Left ventricle myocardium inferior (tissue), 1 donor: Measurements from ENCODE around the gene METTL24. TPM values are rescaled to one million over a fixed set of nuclear protein-coding genes. Genes with fewer than 3 reads are reported as not detected.
"Not testable (repeated sequence)": the region's sequence is repeated elsewhere in the genome, so short reads cannot be mapped to it uniquely, and the experiment has no call there.

Experiments
- DNase-seq: peaks from one replicate; pipeline ENCODE4 v3.0.0-alpha.2; 2020
- H3K27ac ChIP-seq: fragments of 200-600 bp; replicated peaks from 2 replicates; pipeline ENCODE4 v1.8.0; 2021
- H3K27me3 ChIP-seq: fragments of 200-600 bp; 2 replicates; pipeline ENCODE4 v1.8.0; 2021; ENCODE audit warnings: low read depth
- H3K36me3 ChIP-seq: fragments of 200-600 bp; 2 replicates; pipeline ENCODE4 v1.8.0; 2021
- H3K4me1 ChIP-seq: fragments of 200-600 bp; 2 replicates; pipeline ENCODE4 v1.8.0; 2021
- H3K4me3 ChIP-seq: fragments of 200-600 bp; 2 replicates; pipeline ENCODE4 v1.8.0; 2021; ENCODE audit warnings: mild to moderate bottlenecking, moderate library complexity
- H3K9me3 ChIP-seq: fragments of 200-600 bp; replicated peaks from 2 replicates; pipeline ENCODE4 v1.8.0; 2021
- intact Hi-C: fragments of 100-400 bp; cut with micrococcal nuclease; formaldehyde crosslinking; loops from one replicate; pipeline ENCODE4 v1.11.0; 2022
- total RNA-seq: library from RNA; stranded (reverse); fragmentation: NEBNext Ultra II Directional; extraction: Animal tissue kit (Norgen Biotek cat#: 25700); gene quantifications from one replicate; pipeline ENCODE4 v1.2.1, GENCODE V29; 2021
- TF ChIP-seq, protein P1 (sequence below): fragments of 200-600 bp; IDR thresholded peaks from 2 replicates; pipeline ENCODE4 v1.8.0; 2021; ENCODE audit warnings: antibody characterized with exemption, mild to moderate bottlenecking, borderline replicate concordance
- donor health status: DM: no; HTN: yes; CAD: no; lungs with severe emphysema.

Gene METTL24
- total RNA-seq, 1 donor from 2014 or later: 1.2 TPM

DNA sequence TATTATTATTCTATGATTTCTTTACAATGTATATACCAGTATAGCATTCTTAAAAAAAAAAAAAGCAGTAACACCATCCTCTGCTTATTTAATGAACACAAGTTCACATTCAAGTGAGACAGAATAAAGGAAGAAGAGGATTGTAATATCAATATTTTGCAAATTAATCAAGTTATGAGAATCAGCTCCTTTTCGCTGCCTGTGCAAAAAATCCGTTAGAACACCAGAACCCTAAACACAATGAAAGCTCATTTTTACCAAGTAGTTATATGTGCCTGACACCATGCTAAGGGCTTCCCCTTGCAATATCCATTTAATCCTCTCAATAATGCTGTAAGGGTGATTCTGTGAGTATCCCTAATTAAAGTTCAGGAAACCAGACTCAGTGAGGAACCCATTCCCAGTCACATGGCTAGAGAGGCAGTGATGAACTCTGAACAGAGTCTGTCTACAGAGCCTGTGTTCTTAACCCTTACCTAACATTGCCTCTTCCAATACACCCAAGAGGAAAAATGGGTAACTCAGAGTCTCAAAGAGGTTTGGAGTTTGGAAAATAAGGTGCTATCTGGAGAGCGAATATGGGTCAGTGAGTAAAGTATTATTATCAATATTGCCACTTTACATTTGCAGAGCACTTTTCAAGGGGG is 111.1 kb downstream of the METTL24 start:
- Histone ChIP-seq H3K36me3 (peaks cover 12% of the 10 kb centered on the region), H3K27ac (no peak overlapping the region), H3K4me1 (no peaks in the 10 kb centered on the region), H3K9me3 (no peaks in the 10 kb centered on the region), H3K4me3 (no peak overlapping the region), H3K27me3 (no peaks in the 10 kb centered on the region)
- TF ChIP-seq, protein P1, sequence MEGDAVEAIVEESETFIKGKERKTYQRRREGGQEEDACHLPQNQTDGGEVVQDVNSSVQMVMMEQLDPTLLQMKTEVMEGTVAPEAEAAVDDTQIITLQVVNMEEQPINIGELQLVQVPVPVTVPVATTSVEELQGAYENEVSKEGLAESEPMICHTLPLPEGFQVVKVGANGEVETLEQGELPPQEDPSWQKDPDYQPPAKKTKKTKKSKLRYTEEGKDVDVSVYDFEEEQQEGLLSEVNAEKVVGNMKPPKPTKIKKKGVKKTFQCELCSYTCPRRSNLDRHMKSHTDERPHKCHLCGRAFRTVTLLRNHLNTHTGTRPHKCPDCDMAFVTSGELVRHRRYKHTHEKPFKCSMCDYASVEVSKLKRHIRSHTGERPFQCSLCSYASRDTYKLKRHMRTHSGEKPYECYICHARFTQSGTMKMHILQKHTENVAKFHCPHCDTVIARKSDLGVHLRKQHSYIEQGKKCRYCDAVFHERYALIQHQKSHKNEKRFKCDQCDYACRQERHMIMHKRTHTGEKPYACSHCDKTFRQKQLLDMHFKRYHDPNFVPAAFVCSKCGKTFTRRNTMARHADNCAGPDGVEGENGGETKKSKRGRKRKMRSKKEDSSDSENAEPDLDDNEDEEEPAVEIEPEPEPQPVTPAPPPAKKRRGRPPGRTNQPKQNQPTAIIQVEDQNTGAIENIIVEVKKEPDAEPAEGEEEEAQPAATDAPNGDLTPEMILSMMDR: no peak
- DNase-seq: no peak
- intact Hi-C loops: no loop called here

DNA sequence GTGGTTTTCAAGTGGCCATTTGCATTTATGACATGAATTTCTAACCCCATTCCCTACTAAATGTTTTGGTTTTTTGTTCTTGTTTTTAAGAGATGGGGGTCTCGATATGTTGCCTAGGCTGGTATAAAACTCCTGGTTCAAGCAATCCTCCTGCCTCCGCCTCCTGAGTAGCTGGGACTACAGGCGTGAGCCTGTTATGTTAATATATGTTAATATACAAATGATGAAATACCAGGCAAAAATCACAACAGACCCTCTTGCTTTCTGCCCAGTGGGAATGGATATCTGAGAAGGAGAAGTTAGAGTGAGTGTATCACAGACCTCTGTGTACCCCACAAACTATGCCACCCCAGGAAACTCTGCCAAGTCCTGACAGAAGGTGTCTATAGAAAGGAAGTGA is 111.8 kb downstream of the METTL24 start:
- intact Hi-C loops: no loop called here
- H3K27ac ChIP-seq: no peak overlapping the region
- TF ChIP-seq, protein P1: no peak

DNA sequence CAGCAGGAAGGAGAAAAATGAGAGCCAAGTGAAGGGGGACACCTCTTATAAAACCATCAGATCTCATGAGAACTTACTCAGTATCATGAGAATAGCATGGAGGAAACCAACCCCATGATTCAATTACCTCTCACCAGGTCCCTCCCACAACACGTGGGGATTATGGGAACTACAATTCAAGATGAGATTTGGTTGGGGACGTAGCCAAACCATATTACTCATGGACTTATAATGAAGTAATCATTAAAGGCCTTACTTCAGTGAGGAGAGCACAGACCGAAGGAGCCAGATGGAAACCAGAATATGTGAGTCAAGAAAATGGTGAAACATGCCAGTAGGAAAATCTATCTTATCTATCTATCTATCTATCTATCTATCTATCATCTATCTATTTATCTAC is 113.5 kb downstream of the METTL24 start:
- H3K27me3 ChIP-seq, H3K27ac ChIP-seq, H3K4me3 ChIP-seq, H3K9me3 ChIP-seq, DNase-seq, intact Hi-C loops, H3K4me1 ChIP-seq: not testable (repeated sequence)
- H3K36me3 ChIP-seq: peaks cover 12% of the 10 kb centered on the region

More for the DNA sequence above, 111.8 kb downstream of the METTL24 start:
- DNase-seq: no peak
- H3K9me3 ChIP-seq: no peaks in the 10 kb centered on the region
- peaks cover 12% of the 10 kb centered on the region for H3K36me3 ChIP-seq
- no peaks in the 10 kb centered on the region for H3K4me1 ChIP-seq
- no peaks in the 10 kb centered on the region for H3K27me3 ChIP-seq
- no peak overlapping the region for H3K4me3 ChIP-seq

DNA sequence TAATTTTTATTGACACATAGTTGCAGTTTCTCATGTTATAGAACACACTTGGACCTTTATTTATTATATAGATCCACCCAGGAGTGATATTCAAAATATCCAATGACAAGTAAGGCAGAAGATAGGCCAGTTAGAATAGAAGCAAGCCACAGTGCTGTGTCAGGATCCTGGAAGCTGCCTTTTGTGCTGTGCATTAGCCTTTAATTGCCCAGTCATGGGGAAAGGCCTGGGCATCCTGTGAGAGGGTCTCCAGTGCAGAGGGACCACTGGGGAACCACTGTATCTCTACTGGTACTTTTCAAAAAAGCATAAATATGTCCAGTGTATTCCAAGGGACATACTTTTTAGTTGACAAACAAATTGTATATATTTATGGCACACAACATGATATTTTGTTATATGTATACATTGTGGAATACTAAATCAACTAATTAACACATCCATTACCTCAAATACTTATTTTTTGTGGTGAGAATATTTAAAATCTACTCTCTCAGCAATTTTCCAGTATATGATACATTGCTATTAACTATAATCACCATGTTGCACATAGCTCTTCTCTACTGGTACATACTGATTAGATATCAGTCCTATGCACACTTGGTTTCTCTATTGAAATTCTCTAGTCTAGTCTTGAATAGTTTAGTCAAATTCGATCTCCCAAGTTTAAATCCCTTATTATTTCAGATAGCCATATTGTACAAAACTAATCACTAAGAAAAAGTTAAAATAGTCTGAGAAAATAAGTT is 118.4 kb downstream of the METTL24 start:
- Histone ChIP-seq H3K27me3 (no peaks in the 10 kb centered on the region), H3K4me1 (no peaks in the 10 kb centered on the region), H3K4me3 (no peak overlapping the region), H3K36me3 (peaks cover 17% of the 10 kb centered on the region), H3K27ac (no peak overlapping the region), H3K9me3 (no peaks in the 10 kb centered on the region)
- TF ChIP-seq, protein P1: no peak
- DNase-seq: no peak
- intact Hi-C loops: no loop called here

DNA sequence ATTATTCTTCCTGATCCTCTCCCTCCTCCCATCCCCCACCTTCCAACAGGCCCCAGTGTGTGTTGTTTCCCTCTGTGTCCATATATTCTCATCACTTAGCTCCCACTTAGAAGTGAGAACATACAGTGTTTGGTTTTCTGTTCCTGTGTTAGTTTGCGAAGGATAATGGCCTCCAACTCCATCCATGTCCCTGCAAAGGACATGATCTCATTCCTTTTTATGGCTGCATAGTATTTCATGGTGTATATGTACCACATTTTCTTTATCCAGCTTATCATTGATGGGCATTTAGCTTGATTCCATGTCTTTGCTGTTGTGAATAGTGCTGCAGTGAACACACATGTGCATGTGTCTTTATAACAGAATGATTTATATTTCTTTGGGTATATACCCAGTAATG is 122.1 kb downstream of the METTL24 start:
- intact Hi-C loops, H3K4me3 ChIP-seq, H3K27me3 ChIP-seq, H3K36me3 ChIP-seq, H3K9me3 ChIP-seq, DNase-seq, H3K27ac ChIP-seq: not testable (repeated sequence)
- H3K4me1 ChIP-seq: peaks cover 13% of the 10 kb centered on the region

DNA sequence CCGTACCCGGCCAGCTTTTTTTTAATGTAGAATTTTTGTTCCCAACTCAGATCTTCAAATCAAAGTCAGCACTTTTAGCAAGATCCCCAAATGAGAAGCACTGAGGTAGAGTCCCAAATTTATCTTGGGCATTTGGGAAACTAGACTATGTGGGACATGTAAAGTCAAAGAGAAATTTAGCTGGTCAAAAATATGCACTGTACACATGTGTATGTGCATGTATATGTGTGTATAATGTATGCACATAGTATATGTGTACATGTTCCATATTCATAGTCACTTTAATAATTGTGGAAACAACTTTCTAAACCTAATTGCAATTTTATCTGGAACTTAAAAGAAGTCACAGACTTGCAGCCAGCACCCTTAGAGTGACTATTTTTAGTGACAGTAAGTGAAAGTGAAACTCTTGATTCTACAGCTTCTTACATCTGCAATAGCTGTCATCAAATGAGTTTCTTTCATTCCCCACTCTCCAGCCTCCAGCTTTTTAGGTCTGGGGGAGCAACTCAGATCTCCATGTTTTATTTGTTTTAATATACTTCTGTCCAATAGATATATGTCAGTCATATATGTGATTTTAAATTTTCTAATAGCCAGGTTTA is 124.3 kb downstream of the METTL24 start:
- intact Hi-C loops: no loop called here

More for the DNA sequence above, 124.3 kb downstream of the METTL24 start:
- TF ChIP-seq, protein P1: no peak
- no peaks in the 10 kb centered on the region for H3K27me3 ChIP-seq
- peaks cover 16% of the 10 kb centered on the region for H3K36me3 ChIP-seq
- H3K9me3 ChIP-seq: no peaks in the 10 kb centered on the region
- peaks cover 13% of the 10 kb centered on the region for H3K4me1 ChIP-seq
- peak overlapping the region; percentile 49 for H3K27ac ChIP-seq
- DNase-seq: no peak
- no peak overlapping the region for H3K4me3 ChIP-seq
